IPS-18a (cell line): Measurements from ENCODE around the gene POLD3.
"Not testable (repeated sequence)": the region's sequence is repeated elsewhere in the genome, so short reads cannot be mapped to it uniquely, and the experiment has no call there.

ENCODE experiments used
- H3K27ac ChIP-seq: one replicate; pipeline ENCODE4 v1.5.1; 2013; ENCODE audit warnings: low read length
- H3K27me3 ChIP-seq: one replicate; pipeline ENCODE4 v1.6.1; 2013; ENCODE audit warnings: mild to moderate bottlenecking, low read length; ENCODE audit not compliant: control insufficient read depth, insufficient read depth
- H3K36me3 ChIP-seq: one replicate; pipeline ENCODE4 v1.6.1; 2013; ENCODE audit warnings: low read depth, low read length; ENCODE audit not compliant: control insufficient read depth
- H3K4me1 ChIP-seq: one replicate; pipeline ENCODE4 v1.6.1; 2013; ENCODE audit warnings: low read depth, low read length; ENCODE audit not compliant: control insufficient read depth
- H3K4me3 ChIP-seq: one replicate; pipeline ENCODE4 v1.5.1; 2013; ENCODE audit warnings: low read length
- H3K9ac ChIP-seq: one replicate; pipeline ENCODE4 v1.6.1; 2013; ENCODE audit warnings: mild to moderate bottlenecking, low read length, moderate library complexity
- H3K9me3 ChIP-seq: one replicate; pipeline ENCODE4 v1.6.1; 2013; ENCODE audit warnings: low read depth, low read length; ENCODE audit not compliant: control insufficient read depth

The POLD3 gene

DNA sequence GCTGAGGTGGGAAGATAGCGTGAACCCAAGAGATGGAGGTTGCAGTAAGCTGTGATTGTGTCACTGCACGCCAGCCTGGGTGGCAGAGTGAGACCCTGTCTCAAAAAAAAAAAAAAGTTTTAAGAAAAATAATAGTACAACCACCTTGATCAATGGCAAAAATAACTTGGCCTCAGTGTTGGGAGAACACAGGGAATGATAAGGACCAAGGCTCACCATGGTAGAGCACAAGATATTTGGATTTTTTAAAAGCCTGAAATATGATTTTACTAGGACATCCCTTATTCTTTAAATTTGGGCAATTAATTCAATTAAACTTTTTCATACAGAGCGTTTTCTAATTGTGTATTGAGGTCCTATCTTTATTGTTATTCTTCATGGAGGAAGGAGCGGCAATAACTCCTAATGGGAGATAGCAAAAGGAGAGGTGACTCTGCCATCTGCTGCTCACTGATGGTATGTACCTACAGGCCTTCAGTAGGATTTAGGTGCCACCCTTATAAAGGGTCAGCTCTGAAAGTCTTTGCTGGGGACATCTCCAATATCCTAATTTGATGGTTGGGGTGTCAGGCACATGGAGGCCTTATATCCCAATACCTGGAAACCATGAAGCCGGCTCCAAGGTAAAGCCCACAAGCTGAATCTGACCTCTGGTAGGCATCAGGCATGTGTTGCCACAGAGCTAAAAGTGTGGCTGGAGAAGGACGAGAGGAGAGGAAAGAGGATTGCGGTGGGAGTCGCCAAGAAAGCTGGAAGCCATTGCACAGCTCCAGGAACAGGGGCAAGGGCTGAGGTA, 21.9 kb upstream of the POLD3 start:
- no peaks in the 10 kb centered on the region for H3K27me3 ChIP-seq
- H3K27ac ChIP-seq, result no peak overlapping the region
- H3K9me3 ChIP-seq, result no peaks in the 10 kb centered on the region
- H3K36me3 ChIP-seq, result no peaks in the 10 kb centered on the region
- no peak overlapping the region for H3K9ac ChIP-seq
- no peaks in the 10 kb centered on the region for H3K4me1 ChIP-seq
- H3K4me3 ChIP-seq, result no peak overlapping the region

DNA sequence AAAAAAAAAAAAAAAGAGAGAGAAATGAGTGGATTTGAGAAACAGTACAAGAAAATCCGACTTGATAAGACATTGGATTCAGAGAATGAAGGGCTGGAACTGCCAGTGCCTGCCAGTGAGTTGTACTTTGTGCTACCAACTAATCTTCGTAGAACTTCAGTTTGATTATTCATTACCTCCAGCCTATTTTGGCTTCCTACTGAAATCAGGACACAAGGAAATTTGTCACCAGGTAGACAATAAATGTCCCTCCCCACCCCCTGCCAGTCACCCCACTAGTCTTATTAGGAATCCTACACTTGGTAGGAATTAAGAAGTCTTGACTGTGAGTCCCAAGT, 21.4 kb upstream of the POLD3 start:
- no peak overlapping the region for H3K4me3 ChIP-seq
- no peaks in the 10 kb centered on the region for H3K9me3 ChIP-seq
- no peak overlapping the region for H3K9ac ChIP-seq
- H3K27me3 ChIP-seq, result no peaks in the 10 kb centered on the region
- no peaks in the 10 kb centered on the region for H3K4me1 ChIP-seq
- no peak overlapping the region for H3K27ac ChIP-seq
- H3K36me3 ChIP-seq, result no peaks in the 10 kb centered on the region

DNA sequence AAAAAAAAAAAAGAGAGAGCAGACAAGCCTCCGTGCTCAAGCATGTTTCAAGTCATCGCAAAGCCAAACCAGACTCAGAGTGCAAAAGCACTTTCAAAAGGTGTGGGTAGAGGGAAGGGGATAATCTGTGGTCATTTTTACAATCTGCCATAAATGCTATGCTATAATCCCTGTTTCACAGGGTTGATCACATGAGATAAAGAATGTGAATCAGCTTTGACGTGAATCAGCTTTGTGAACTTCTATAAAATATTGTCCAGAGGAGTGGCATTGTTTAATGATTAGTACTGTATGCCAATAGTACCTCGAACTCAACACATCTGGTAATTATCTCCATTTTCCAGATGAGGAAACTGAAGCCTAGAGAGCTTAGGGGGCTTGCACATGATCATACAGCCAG, 20.0 kb upstream of the POLD3 start:
- no peak overlapping the region for H3K27ac ChIP-seq
- no peaks in the 10 kb centered on the region for H3K4me1 ChIP-seq
- no peaks in the 10 kb centered on the region for H3K36me3 ChIP-seq
- no peaks in the 10 kb centered on the region for H3K9me3 ChIP-seq
- no peak overlapping the region for H3K9ac ChIP-seq
- H3K27me3 ChIP-seq, result no peaks in the 10 kb centered on the region
- H3K4me3 ChIP-seq, result no peak overlapping the region

DNA sequence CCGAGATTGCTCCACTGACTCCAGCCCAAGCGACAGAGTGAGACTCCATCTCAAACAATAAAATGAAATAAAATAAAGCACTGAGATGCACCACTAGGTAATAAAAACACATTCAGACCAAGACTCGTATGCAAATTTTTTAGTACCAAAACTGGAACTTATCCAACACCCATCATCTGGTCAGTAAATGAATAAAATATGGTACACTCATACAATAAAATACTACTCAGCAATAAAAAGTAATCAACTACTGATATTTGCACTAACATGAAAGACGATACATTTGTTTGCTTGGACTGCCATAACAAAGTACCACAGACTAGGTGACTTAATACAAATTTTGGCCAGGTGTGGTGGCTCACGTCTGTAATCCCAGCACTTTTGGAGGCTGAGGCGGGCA, 17.8 kb upstream of the POLD3 start:
- H3K27ac ChIP-seq, result no peak overlapping the region
- H3K27me3 ChIP-seq, result no peaks in the 10 kb centered on the region
- H3K4me1 ChIP-seq, result no peaks in the 10 kb centered on the region
- H3K9me3 ChIP-seq, result no peaks in the 10 kb centered on the region
- H3K4me3 ChIP-seq, result no peak overlapping the region
- H3K36me3 ChIP-seq, result no peaks in the 10 kb centered on the region
- H3K9ac ChIP-seq, result no peak overlapping the region

DNA sequence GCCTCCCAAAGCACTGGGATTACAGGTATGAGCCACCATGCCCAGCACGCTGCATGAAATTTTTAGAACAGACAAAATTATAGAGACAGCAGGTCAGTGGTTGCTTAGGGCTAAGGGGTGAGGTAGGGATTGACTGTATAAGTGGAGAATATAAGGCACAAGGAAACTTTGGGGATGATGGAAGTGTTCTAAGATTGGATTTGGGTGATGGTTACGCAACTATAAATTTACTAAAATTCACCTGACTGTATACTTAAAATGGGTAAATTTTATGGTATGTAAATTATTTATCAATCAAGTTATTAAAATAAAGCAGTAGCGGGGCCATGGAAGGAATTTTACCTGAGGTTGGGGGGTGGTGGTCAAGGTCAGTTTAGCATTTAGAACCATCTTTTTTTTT, 16.4 kb upstream of the POLD3 start:
- Histone ChIP-seq H3K27ac (no peak overlapping the region), H3K4me3 (no peak overlapping the region), H3K9ac (no peak overlapping the region), H3K4me1 (no peaks in the 10 kb centered on the region), H3K27me3 (no peaks in the 10 kb centered on the region), H3K36me3 (no peaks in the 10 kb centered on the region), H3K9me3 (no peaks in the 10 kb centered on the region)

DNA sequence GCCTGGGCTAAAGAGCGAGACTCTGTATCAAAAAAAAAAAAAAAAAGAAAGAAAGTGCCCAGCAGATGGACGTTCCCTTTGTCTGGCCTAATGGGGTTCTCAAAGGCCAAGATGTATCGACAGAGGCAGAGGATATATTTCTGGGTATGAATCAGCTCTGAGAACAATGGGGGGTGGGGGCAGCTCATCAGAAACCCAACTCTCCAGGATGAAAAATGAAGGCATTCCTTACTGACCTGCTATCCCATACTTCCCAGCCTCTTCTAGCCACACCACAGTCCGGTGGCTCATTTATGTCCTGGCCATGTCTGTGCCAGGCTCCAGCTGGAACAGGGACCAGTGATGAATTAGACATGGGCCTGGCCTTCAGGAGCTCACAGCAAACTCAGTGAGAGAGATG, 15.2 kb upstream of the POLD3 start:
- Histone ChIP-seq H3K27ac (no peak overlapping the region), H3K9me3 (no peaks in the 10 kb centered on the region), H3K9ac (no peak overlapping the region), H3K4me3 (no peak overlapping the region), H3K4me1 (no peaks in the 10 kb centered on the region), H3K36me3 (no peaks in the 10 kb centered on the region), H3K27me3 (no peaks in the 10 kb centered on the region)

DNA sequence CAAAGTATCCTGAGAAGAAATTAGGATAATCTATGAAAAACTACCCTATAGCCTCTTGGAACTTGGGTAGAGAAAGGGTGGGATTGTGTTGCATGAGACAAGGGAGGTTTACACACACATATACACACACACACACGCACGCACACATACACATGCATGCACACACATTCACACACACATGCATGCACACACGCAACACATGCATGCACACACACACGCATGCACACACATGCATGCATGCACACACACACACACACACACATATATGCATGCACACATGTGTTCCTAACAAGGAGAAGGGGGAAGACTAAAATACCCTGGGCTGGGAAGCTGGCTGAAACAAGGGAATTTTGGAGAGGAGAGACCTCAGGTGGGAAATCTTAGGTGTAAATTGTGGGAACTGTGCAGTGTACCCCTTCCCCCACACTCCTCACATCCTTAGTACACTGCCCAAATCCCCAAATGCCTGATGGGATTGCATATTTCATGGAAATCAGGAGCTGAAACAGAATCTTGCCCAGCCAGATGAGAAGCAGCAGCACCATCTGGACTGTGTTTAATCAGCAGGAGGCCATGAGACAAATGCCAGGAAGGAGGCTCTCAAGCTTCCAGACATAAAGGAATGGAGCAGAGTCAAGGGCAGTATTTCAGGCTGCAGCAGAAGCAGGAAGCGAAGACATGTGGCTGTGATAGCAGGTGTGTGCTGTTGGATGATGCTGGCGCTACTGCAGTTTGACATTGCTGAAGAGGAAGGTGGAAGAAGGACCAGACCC, 14.6 kb upstream of the POLD3 start:
- H3K27ac ChIP-seq, result no peak overlapping the region
- H3K4me3 ChIP-seq, result no peak overlapping the region
- no peaks in the 10 kb centered on the region for H3K36me3 ChIP-seq
- no peaks in the 10 kb centered on the region for H3K9me3 ChIP-seq
- no peaks in the 10 kb centered on the region for H3K27me3 ChIP-seq
- H3K4me1 ChIP-seq, result no peaks in the 10 kb centered on the region
- no peak overlapping the region for H3K9ac ChIP-seq

DNA sequence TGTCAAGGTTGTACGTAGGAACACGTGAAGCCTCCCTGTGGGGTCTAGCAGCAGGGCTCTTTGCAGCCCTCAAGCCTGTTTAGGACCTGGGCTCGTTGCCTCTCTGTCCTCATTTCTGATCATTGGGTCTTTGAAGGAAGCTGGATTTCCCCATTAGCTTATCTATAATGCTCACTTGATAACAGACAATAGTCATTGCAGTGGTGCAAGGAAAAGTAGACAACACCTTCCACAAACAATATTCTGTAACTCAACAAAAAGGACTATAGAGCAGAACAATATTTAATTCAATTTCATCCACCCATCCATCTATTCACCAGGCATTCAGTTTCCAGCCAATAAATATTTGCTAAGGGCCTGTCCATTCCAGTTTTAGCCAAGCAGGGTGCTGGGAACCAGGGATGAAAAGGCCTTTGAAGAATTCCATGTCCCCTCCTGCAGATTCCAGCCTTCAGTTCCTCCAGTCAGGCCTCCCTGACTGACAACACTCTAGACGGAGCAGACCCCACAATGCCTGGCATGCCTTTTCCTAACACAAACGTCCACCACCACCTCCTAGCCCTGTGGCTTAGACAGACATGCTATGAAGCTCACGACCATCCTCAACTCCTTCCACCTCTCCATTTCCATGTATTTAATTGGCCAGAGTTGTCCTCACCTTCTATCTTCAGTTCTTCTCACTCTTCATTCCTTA, 12.7 kb upstream of the POLD3 start:
- no peak overlapping the region for H3K9ac ChIP-seq
- no peaks in the 10 kb centered on the region for H3K9me3 ChIP-seq
- H3K4me1 ChIP-seq, result no peaks in the 10 kb centered on the region
- H3K4me3 ChIP-seq, result no peak overlapping the region
- H3K27ac ChIP-seq, result no peak overlapping the region
- H3K36me3 ChIP-seq, result no peaks in the 10 kb centered on the region
- H3K27me3 ChIP-seq, result no peaks in the 10 kb centered on the region

DNA sequence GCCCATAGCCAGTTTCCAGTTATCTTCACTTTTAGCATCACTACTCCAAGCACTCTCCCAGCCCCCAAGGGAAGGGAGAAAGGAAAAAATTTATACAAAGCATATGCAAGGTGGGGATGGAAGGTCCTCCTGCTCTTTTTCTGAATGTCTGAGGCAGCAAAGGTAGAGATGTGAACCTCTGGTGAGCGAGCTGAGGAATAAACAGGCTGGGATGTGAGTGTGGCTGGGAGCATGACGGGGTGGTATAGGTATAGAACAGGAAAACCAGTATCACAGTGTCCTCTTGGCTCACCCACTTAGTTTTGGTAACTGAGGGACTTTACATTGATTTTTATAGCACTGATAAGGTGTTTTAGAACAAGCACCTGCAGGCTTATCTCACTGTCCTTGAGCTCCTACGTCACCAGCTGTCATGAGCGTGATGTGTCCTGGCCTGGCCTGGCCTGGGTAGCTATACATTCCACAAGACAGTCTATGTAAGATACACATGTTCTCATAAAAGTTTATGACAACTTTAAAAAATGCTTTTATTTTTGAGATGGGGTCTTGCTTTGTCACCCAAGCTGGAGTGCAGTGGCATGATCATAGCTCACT, 10.3 kb upstream of the POLD3 start:
- Histone ChIP-seq H3K4me3 (no peak overlapping the region), H3K9me3 (no peaks in the 10 kb centered on the region), H3K36me3 (no peaks in the 10 kb centered on the region), H3K9ac (no peak overlapping the region), H3K4me1 (no peaks in the 10 kb centered on the region), H3K27me3 (no peaks in the 10 kb centered on the region), H3K27ac (no peak overlapping the region)

DNA sequence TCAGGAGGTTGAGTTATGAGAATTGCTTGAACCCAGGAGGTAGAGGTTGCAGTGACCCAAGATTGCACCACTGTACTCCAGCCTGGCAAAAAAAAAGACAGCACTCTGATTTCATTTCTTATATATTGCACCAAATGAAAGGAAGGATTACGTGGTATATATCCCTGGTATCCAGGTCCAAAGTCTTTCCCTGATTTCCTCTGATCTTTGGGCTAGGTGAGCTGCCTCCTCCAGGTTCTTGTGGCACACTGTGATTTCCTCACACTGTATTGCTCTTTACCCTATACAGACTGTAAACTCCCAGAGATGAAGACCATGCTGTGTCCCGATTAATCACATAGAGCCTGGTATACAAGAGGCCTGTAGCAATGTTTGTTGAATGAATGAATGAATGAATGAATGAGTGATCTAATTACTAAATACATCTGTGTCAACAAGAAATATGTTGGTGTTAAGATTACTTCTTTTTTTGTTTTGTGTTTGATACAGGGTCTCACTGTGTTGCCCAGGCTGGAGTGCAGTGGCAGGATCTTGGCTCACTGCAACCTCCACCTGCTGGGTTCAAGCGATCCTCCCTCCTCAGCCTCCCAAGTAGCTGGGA, 9.3 kb upstream of the POLD3 start:
- H3K9me3 ChIP-seq, result no peaks in the 10 kb centered on the region
- no peak overlapping the region for H3K27ac ChIP-seq
- no peaks in the 10 kb centered on the region for H3K36me3 ChIP-seq
- H3K27me3 ChIP-seq, result no peaks in the 10 kb centered on the region
- no peaks in the 10 kb centered on the region for H3K4me1 ChIP-seq
- H3K9ac ChIP-seq, result no peak overlapping the region
- H3K4me3 ChIP-seq, result no peak overlapping the region

DNA sequence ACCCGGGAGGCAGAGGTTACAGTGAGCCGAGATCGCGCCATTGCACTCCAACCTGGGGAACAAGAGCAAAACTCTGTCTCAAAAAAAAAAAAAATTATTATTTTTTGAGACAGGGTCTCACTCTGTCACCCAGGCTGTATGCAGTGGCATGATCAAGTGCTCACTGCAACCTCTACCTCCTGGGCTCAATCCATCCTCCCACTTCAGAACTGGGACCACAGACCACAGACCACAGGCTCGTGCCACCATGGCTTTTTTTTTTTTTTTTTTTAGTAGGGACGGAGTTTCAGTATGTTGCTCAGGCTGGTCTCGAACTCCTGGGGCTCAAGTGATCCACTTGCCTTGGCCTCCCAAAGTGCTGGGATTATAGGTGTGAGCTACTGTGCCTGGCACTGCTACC, 1.9 kb upstream of the POLD3 start:
- H3K36me3 ChIP-seq, H3K4me3 ChIP-seq, H3K27me3 ChIP-seq, H3K9ac ChIP-seq, H3K27ac ChIP-seq, H3K4me1 ChIP-seq, H3K9me3 ChIP-seq: not testable (repeated sequence)
